Esophagus muscularis mucosa (tissue), 4 donors: Measurements from ENCODE around the gene EIF2B4.
A peak's percentile ranks its signal among the peaks of the same experiment; 100 is the strongest.

Experiments
- CTCF ChIP-seq, 3 experiments: fragments of 200-600 bp in 2 of 3; fragments of 450-650 bp in 1 of 3; sonication (generic) in 2 of 3; IDR thresholded peaks; one replicate each; pipeline ENCODE4 v1.5.1; 2017 to 2019; ENCODE audit warnings: antibody characterized with exemption in 3 of 3, mild to moderate bottlenecking in 2 of 3, moderate library complexity in 1 of 3
- EP300 ChIP-seq: sonication (generic); formaldehyde crosslinking; IDR thresholded peaks from one replicate; pipeline ENCODE4 v1.6.1; 2017; ENCODE audit warnings: antibody characterized with exemption
- POLR2A ChIP-seq: fragments of 450-650 bp; IDR thresholded peaks from one replicate; pipeline ENCODE4 v1.6.1; 2017; ENCODE audit warnings: antibody characterized with exemption, moderate library complexity, mild to moderate bottlenecking, low read depth
- POLR2AphosphoS5 ChIP-seq, 2 donors: sonication (generic); formaldehyde crosslinking; IDR thresholded peaks; one replicate each; pipeline ENCODE4 v1.6.1; 2017; ENCODE audit warnings: antibody characterized with exemption in 2 of 2

GRCh38 chr2:27370026-27370815, at the start of gene EIF2B4, which contains the start of gene SNX17:
- TF ChIP-seq POLR2A (peak; percentile 34), CTCF (IDR thresholded peaks at IDR 0.05) (peak; percentile 69 to 81 (median 73)), POLR2AphosphoS5 (IDR thresholded peaks at IDR 0.05) (peak; percentile 91 to 99), EP300 (no peak)
